KOPT-K1 (cell line): ENCODE measurements around the gene DBH.
"Not testable (repeated sequence)": the region's sequence is repeated elsewhere in the genome, so short reads cannot be mapped to it uniquely, and the experiment has no call there.

ENCODE experiments used
- H3K27ac ChIP-seq: fragments of 200-600 bp; sonication (generic); 2 replicates; pipeline ENCODE4 v1.5.1; 2016; ENCODE audit warnings: antibody characterized with exemption, mild to moderate bottlenecking, low read depth, low read length; ENCODE audit not compliant: poor library complexity, severe bottlenecking
- H3K36me3 ChIP-seq: fragments of 200-600 bp; sonication (generic); 2 replicates; pipeline ENCODE4 v1.5.1; 2017; ENCODE audit warnings: antibody characterized with exemption, mild to moderate bottlenecking, low read length, moderate library complexity; ENCODE audit not compliant: insufficient read depth
- H3K9me3 ChIP-seq: fragments of 200-600 bp; sonication (generic); 2 replicates; pipeline ENCODE4 v1.5.1; 2017; ENCODE audit warnings: antibody characterized with exemption, low read length, mild to moderate bottlenecking; ENCODE audit not compliant: insufficient read depth, poor library complexity, severe bottlenecking

Gene DBH

DNA sequence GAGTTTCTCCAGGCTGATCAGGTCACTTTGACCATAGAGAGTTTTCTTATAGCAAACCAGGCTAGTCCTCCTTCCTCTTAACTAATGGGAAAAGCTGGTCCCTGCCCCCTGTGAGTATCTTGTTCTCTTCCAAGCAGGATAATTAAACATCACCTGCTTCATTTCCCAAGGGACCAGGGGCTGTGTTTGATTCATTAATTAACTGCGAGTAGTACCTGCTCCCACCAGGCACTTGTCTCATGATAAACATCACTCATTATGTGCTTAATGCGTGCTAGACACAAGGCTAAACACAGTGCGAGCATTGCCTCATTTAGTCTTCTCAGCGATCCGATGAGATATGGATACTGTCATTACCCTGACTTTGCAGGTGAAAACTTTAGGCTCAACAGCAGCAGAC is 25.3 kb upstream of the DBH start:
- no peaks in the 10 kb centered on the region for H3K9me3 ChIP-seq
- no peak overlapping the region for H3K27ac ChIP-seq
- no peaks in the 10 kb centered on the region for H3K36me3 ChIP-seq

- H3K9me3 ChIP-seq = no peaks in the 10 kb centered on the region
- no peaks in the 10 kb centered on the region for H3K36me3 ChIP-seq
- H3K27ac ChIP-seq = no peak overlapping the region
These were observed 24.1 kb upstream of the DBH start for GRCh38 chr9:133612051-133612450.

DNA sequence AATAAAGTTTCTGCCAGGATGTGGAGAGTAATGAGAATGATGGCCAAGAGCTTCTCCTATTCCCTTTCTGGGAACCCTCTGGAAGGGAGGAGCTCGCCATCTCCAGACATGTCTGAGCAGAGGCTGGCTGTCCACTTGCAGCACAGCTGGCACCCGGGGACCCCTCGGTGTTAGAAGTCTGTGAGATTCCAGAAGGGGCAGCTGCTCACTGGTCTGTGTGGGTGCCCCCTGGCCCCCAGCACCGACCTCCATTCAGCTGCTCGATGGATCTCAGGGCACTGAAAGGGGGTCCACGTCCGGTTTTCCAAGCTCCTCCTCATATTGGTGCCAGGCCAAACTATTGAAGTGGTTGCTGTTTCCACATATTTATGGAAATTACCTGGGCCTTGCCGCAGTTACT is 23.3 kb upstream of the DBH start:
- Histone ChIP-seq H3K9me3 (no peaks in the 10 kb centered on the region), H3K36me3 (no peaks in the 10 kb centered on the region), H3K27ac (no peak overlapping the region)

DNA sequence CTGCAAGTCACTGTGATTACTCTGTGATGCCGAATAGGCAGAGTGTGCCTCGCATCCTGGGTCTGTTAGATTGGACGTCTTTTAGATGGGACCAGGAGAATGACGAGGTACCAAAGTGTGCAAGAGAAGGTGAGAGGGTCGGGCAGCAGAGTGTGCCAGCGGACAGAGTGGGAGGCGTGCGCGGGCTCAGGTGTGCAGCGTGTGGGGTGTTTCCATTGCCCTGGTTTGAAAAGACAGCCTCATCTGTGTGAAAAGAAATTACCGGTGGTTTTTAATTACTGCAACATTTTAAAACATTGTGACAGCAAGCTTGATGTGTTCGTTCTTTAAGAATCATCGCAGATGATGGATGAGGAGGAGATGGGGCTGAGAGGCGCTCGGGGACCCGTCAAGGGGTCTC is 22.7 kb upstream of the DBH start:
- Histone ChIP-seq H3K9me3 (no peaks in the 10 kb centered on the region), H3K36me3 (no peaks in the 10 kb centered on the region), H3K27ac (no peak overlapping the region)

DNA sequence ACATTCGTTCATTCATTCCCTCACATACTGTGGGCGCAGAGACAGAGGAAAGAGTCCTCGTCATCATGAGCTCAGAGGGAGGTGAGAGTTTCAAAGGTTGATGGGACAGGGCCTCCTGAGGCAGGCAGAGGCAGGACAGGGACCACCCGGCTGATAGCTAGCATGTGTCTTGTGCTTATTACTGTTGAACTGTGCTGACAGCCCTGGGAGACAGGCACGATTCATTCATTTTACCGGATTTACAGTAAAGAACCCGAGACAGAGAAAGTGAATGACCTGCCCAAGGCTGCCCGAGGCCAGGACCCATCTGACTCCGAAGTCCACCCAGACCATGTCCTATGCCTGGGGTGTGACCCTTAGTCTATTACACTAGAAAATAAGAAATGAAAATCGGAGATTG is 22.1 kb upstream of the DBH start:
- no peak overlapping the region for H3K27ac ChIP-seq
- H3K9me3 ChIP-seq = no peaks in the 10 kb centered on the region
- no peaks in the 10 kb centered on the region for H3K36me3 ChIP-seq

DNA sequence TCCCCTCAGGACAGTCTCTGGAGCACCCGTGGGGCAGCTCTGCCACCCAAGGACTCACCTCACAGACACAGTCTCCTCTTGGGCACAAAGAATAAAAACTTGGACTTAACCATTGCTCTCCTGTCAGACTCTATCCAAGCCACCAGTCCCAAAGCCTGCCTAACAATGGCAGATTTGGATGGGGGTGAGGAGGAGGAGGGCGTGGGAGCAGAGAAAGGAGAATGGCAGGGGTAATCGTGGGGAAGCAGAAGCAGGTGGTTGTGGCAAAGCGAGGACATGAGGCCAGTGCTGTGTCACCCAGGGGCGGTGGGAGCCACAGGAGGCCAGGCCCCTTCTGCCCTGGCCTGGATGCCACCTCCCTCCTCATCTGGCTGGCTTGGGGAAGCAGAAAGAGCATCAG is 21.5 kb upstream of the DBH start:
- no peaks in the 10 kb centered on the region for H3K36me3 ChIP-seq
- no peak overlapping the region for H3K27ac ChIP-seq
- H3K9me3 ChIP-seq = no peaks in the 10 kb centered on the region

DNA sequence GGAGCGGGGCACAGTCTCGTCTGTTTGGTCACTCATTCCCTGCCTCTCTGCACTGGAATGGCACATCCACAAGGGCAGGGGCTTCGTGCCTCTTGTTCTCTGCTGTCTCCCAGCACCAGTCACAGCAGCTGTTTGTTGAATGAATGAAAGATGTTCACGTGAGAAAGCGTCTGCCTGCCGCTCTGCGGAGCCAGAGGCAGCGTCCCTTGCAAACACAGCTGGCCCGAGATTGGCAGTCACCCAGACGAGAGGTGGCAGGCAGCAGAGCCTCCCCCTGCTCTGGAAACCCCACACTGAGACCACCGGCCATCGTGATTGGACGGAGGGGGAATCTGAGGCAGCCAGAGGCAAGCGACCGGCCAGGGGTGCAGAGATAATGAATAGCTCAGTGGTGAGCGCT is 21.0 kb upstream of the DBH start:
- H3K9me3 ChIP-seq = no peaks in the 10 kb centered on the region
- no peak overlapping the region for H3K27ac ChIP-seq
- H3K36me3 ChIP-seq = no peaks in the 10 kb centered on the region

DNA sequence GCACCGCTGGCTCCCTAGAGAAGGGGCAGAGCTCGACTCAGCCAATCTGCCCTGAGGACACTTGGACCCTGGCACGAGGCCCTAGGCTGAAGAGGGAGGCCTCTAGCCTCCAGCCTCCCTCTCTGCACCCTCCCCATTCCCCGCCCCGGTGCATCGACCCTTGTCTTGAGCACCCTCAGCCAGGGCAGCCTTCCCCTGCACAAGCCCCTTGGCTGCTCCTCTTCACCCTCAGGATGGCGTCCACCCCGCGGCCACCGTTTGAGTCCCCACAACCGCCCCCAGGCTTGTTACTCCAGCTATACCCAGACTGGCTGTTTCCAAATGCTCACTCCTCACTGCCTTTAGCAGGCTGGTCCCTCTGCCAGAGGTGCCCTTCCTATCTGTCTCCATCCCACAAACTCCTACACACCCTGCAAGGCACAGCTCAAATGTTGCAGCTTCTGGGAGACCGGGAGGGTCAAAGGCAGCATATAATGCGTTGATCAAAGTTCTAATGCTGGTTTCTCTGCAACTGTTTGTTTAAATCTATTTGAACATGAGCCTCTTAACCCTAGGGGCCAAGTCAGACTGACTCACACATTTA is 20.5 kb upstream of the DBH start:
- Histone ChIP-seq H3K27ac (no peak overlapping the region), H3K9me3 (no peaks in the 10 kb centered on the region), H3K36me3 (no peaks in the 10 kb centered on the region)

DNA sequence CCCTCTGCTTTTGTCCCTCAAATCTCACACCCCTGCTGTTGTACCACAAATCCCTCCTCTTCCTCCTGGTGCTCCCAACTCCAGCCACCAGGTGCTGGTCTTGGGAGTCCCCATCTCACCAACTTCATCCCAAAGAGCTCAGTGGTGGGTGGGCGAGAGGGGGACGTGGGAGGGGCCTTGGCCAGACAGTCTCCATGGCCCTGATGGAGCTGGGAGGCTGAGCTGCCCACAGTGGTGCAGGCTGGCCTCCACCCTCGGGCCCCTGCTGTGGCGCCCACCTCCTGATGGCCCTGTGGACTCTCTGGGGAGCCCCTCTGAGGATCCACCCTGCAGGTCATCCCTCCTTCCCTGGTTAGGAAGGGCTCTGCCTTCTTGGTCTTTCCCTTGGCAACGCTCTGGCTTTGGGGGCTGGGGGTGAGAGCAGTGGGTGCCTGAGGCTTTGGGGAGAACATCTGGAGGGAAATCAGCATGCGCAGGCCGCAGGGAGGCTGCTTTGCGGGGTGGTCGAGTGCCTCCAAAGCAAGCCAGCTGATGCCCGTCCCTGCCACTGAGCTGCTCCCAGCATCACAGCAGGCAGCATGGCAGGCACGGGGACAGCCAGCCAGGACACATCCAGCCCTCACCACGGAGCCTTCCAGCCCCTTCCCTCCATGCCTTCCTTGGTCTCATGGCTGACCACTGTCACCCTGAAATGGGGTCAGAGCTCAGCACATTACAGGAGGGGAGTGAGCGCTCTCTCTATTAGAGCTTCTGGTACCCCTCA is 19.3 kb upstream of the DBH start:
- Histone ChIP-seq H3K27ac (no peak overlapping the region), H3K9me3 (no peaks in the 10 kb centered on the region), H3K36me3 (no peaks in the 10 kb centered on the region)

DNA sequence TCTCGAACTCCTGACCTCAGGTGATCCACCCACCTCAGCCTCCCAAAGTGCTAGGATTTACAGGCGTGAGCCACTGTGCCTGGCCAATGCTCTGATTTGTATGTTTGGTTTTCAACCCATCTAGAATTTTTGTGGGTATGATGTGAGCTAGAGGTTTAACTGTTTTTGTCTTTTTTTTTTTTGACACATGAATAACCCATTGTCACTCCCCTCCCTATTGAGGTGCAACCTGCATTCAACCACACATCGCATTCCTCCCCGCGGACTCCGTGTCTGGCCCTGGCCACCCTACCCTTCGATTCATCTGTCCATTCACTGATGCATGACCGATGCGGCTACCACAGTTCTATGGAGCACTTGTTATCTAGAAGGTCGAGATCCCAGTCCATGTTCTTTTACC is 17.4 kb upstream of the DBH start:
- Histone ChIP-seq H3K27ac (no peak overlapping the region), H3K9me3 (no peaks in the 10 kb centered on the region), H3K36me3 (no peaks in the 10 kb centered on the region)

- no peaks in the 10 kb centered on the region for H3K36me3 ChIP-seq
- peaks cover 1% of the 10 kb centered on the region for H3K9me3 ChIP-seq
- H3K27ac ChIP-seq = peak overlapping the region; percentile 3
These were observed 16.4 kb upstream of the DBH start for GRCh38 chr9:133619791-133620190.

GRCh38 chr9:133621725-133622267 is 14.4 kb upstream of the DBH start:
- H3K27ac ChIP-seq = no peak overlapping the region

GRCh38 chr9:133622555-133622954 is 13.6 kb upstream of the DBH start:
- no peaks in the 10 kb centered on the region for H3K36me3 ChIP-seq

More at GRCh38 chr9:133621725-133622267, 14.4 kb upstream of the DBH start:
- Histone ChIP-seq H3K36me3 (no peaks in the 10 kb centered on the region), H3K9me3 (peaks cover 20% of the 10 kb centered on the region)

GRCh38 chr9:133626008-133626407 is 10.2 kb upstream of the DBH start:
- not testable (repeated sequence) for H3K27ac ChIP-seq, H3K36me3 ChIP-seq
- peaks cover 26% of the 10 kb centered on the region for H3K9me3 ChIP-seq

More at GRCh38 chr9:133622555-133622954, 13.6 kb upstream of the DBH start:
- H3K9me3 ChIP-seq = peaks cover 26% of the 10 kb centered on the region
- no peak overlapping the region for H3K27ac ChIP-seq

DNA sequence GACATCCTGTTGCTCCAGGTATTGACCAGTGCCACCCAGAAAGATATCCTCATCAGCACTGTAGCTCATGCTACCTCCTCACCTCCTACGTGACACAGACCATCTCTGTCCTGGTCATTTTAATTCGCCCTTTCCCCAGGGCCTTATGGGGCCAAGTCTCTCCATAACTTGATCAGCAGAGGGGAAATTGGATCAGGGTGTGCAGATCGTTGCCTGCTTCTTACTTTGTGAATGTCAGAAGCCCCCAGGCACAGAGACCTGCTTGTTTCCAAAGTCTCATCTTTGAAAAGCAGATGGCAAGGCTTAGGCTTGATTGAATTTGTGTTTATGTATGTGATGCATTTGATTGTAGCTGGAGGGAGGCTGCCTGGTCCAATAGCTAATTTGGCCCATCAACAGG is 8.8 kb upstream of the DBH start:
- H3K27ac ChIP-seq = no peak overlapping the region
- H3K36me3 ChIP-seq = no peaks in the 10 kb centered on the region
- peaks cover 26% of the 10 kb centered on the region for H3K9me3 ChIP-seq

- no peaks in the 10 kb centered on the region for H3K36me3 ChIP-seq
- H3K9me3 ChIP-seq = peaks cover 26% of the 10 kb centered on the region
- H3K27ac ChIP-seq = no peak overlapping the region
These were observed 7.4 kb upstream of the DBH start for GRCh38 chr9:133628766-133629165.
